H1 (cell line): ENCODE measurements around the gene GAK. TPM values are rescaled to one million over a fixed set of nuclear protein-coding genes. Genes with fewer than 3 reads are reported as not detected.
A peak's percentile ranks its signal among the peaks of the same experiment; 100 is the strongest.

Source experiments
- CTCF ChIA-PET: fragments of 300-600 bp; sonication (Branson Sonifier 250); formaldehyde crosslinking; loops from one replicate; lab custom pipeline; 2021; ENCODE audit not compliant: partially characterized antibody; lab: Charles Lee
- POLR2A ChIA-PET: fragments of 300-600 bp; sonication (Branson Sonifier 250); formaldehyde crosslinking; loops from one replicate; lab custom pipeline; 2021; ENCODE audit warnings: inconsistent platforms; ENCODE audit not compliant: partially characterized antibody; lab: Charles Lee
- DNase-seq, 2 experiments: peaks; one replicate each; pipeline versions ENCODE4 v3.0.0 to v3.0.0-alpha.2; 2010 to 2022; ENCODE audit warnings: low spot score in 2 of 2, low read depth in 1 of 2, mixed read lengths in 1 of 2
- FAIRE-seq: peaks from 2 replicates; lab custom pipeline; 2011; peaks lifted over from hg19 to GRCh38; lab: Jason Lieb, UNC
- H2AFZ ChIP-seq: 2 replicates; pipeline ENCODE4 v1.8.1; 2012; ENCODE audit warnings: low read length, inconsistent platforms
- H2AK5ac ChIP-seq: 2 replicates; pipeline ENCODE4 v1.6.1; 2013; ENCODE audit warnings: low read depth, low read length
- H2BK120ac ChIP-seq: replicated peaks from 2 replicates; pipeline ENCODE3; 2013; ENCODE audit warnings: low read depth, low read length, inconsistent platforms
- H2BK12ac ChIP-seq: 2 replicates; pipeline ENCODE4 v1.6.1; 2013; ENCODE audit warnings: low read depth, low read length
- H2BK15ac ChIP-seq: 2 replicates; pipeline ENCODE4 v1.6.1; 2013; ENCODE audit warnings: low read length
- H2BK20ac ChIP-seq: 2 replicates; pipeline ENCODE4 v1.6.1; 2013; ENCODE audit warnings: low read length
- H2BK5ac ChIP-seq: 2 replicates; pipeline ENCODE4 v1.6.1; 2013; ENCODE audit warnings: low read depth, low read length
- H3K14ac ChIP-seq: 2 replicates; pipeline ENCODE4 v1.6.1; 2013; ENCODE audit warnings: inconsistent platforms; ENCODE audit not compliant: insufficient read length
- H3K18ac ChIP-seq: 2 replicates; pipeline ENCODE4 v1.6.1; 2013; ENCODE audit warnings: low read length; ENCODE audit errors: extremely low read depth
- H3K23ac ChIP-seq: 2 replicates; pipeline ENCODE4 v1.6.1; 2013; ENCODE audit warnings: inconsistent platforms; ENCODE audit not compliant: insufficient read length
- H3K23me2 ChIP-seq: 2 replicates; pipeline ENCODE4 v1.6.1; 2013; ENCODE audit warnings: low read depth, low read length
- H3K27ac ChIP-seq: 2 replicates; pipeline ENCODE4 v1.6.1; 2011; ENCODE audit warnings: low read depth, low read length, inconsistent platforms
- H3K27me3 ChIP-seq, 4 experiments: replicated peaks in 1 of 4; 1 replicate in 1 of 4; 2 replicates in 3 of 4; pipeline versions ENCODE4 v1.6.1 to v1.8.1; 2011 to 2013; ENCODE audit warnings: low read length in 3 of 4, mild to moderate bottlenecking in 3 of 4, inconsistent platforms in 2 of 4, mixed read lengths in 2 of 4, moderate library complexity in 1 of 4; ENCODE audit not compliant: control insufficient read depth in 3 of 4, insufficient read depth in 3 of 4; ENCODE audit errors: extremely low read depth in 1 of 4
- H3K36me3 ChIP-seq, 4 experiments: 2 replicates each; pipeline versions ENCODE4 v1.6.1 to v1.8.1; 2011 to 2013; ENCODE audit warnings: mild to moderate bottlenecking in 4 of 4, low read length in 3 of 4, moderate library complexity in 2 of 4, control low read depth in 1 of 4, inconsistent platforms in 1 of 4; ENCODE audit not compliant: insufficient read depth in 4 of 4, control insufficient read depth in 2 of 4
- H3K4ac ChIP-seq: replicated peaks from 2 replicates; pipeline ENCODE3; 2013; ENCODE audit warnings: low read length, low read depth, mixed read lengths, inconsistent platforms; ENCODE audit not compliant: insufficient read length
- H3K4me1 ChIP-seq, 4 experiments: replicated peaks in 1 of 4; 1 replicate in 1 of 4; 2 replicates in 3 of 4; pipeline versions ENCODE4 v1.6.1 to v1.8.1; 2011 to 2013; ENCODE audit warnings: low read length in 3 of 4, inconsistent platforms in 2 of 4, mixed read lengths in 1 of 4; ENCODE audit not compliant: insufficient read depth in 4 of 4, control insufficient read depth in 3 of 4
- H3K4me2 ChIP-seq, 2 experiments: 2 replicates each; pipeline versions ENCODE4 v1.6.1 to v1.8.1; 2011 to 2013; ENCODE audit warnings: low read depth in 2 of 2, low read length in 2 of 2, control low read depth in 1 of 2, inconsistent platforms in 1 of 2, mild to moderate bottlenecking in 1 of 2; ENCODE audit not compliant: insufficient read depth in 1 of 2
- H3K4me3 ChIP-seq, 4 experiments: fragments of 200-600, 300-600 bp in 1 of 4; sonication (generic), shearing (Covaris generic), sonication (Bioruptor Twin) in 1 of 4; 2 replicates each; pipeline versions ENCODE4 v1.5.1 to v1.8.1; 2011 to 2016; ENCODE audit warnings: low read length in 4 of 4, low read depth in 3 of 4, control low read depth in 2 of 4, inconsistent platforms in 2 of 4, mild to moderate bottlenecking in 2 of 4, mixed read lengths in 1 of 4, moderate library complexity in 1 of 4; ENCODE audit not compliant: insufficient read depth in 2 of 4; ENCODE audit errors: extremely low read depth in 1 of 4
- H3K56ac ChIP-seq: replicated peaks from 2 replicates; pipeline ENCODE3; 2013; ENCODE audit warnings: low read depth, mild to moderate bottlenecking, mixed read lengths, low read length, inconsistent platforms; ENCODE audit not compliant: insufficient read length
- H3K79me1 ChIP-seq: 2 replicates; pipeline ENCODE4 v1.6.1; 2013; ENCODE audit warnings: low read depth, low read length, control low read depth
- H3K79me2 ChIP-seq, 2 experiments: 2 replicates each; pipeline versions ENCODE4 v1.6.1 to v1.8.1; 2012 to 2013; ENCODE audit warnings: low read length in 2 of 2, mild to moderate bottlenecking in 2 of 2, inconsistent platforms in 1 of 2; ENCODE audit not compliant: insufficient read depth in 2 of 2, control insufficient read depth in 1 of 2
- H3K9ac ChIP-seq, 4 experiments: replicated peaks in 1 of 4; 1 replicate in 1 of 4; 2 replicates in 3 of 4; pipeline versions ENCODE4 v1.6.1 to v1.8.1; 2011 to 2013; ENCODE audit warnings: low read depth in 3 of 4, low read length in 3 of 4, control low read depth in 2 of 4, mild to moderate bottlenecking in 2 of 4, moderate library complexity in 2 of 4, inconsistent platforms in 1 of 4; ENCODE audit errors: extremely low read depth in 1 of 4
- H3K9me3 ChIP-seq, 2 experiments: 2 replicates each; pipeline versions ENCODE4 v1.6.1 to v1.8.1; 2012 to 2013; ENCODE audit warnings: mild to moderate bottlenecking in 2 of 2, moderate library complexity in 2 of 2, control low read depth in 1 of 2, inconsistent platforms in 1 of 2, low read depth in 1 of 2, low read length in 1 of 2, mixed read lengths in 1 of 2; ENCODE audit not compliant: insufficient read depth in 2 of 2
- H4K20me1 ChIP-seq, 2 experiments: replicated peaks in 1 of 2; 2 replicates each; pipeline versions ENCODE3 to v1.8.1; 2011 to 2013; ENCODE audit warnings: inconsistent platforms in 2 of 2, low read length in 2 of 2, mild to moderate bottlenecking in 1 of 2; ENCODE audit not compliant: insufficient read depth in 2 of 2, control insufficient read depth in 1 of 2
- H4K5ac ChIP-seq: 2 replicates; pipeline ENCODE4 v1.6.1; 2013; ENCODE audit warnings: low read length, low read depth, mixed read lengths, inconsistent platforms; ENCODE audit not compliant: insufficient read length
- H4K8ac ChIP-seq: 2 replicates; pipeline ENCODE4 v1.8.0; 2013; ENCODE audit warnings: mild to moderate bottlenecking, moderate library complexity, low read length, inconsistent platforms; ENCODE audit not compliant: insufficient read depth; ENCODE audit errors: extremely low read depth
- H4K91ac ChIP-seq: replicated peaks from 2 replicates; pipeline ENCODE3; 2013; ENCODE audit warnings: low read length, mixed read lengths, inconsistent platforms; ENCODE audit not compliant: insufficient read length
- FOSL1 ChIP-seq: IDR thresholded peaks from 2 replicates; pipeline ENCODE4 v1.6.1; 2011; ENCODE audit warnings: mild to moderate bottlenecking, low read depth, low read length, moderate library complexity; ENCODE audit not compliant: insufficient read depth
- POLR2A ChIP-seq, 2 experiments: IDR thresholded peaks; 1 replicate in 1 of 2; 2 replicates in 1 of 2; pipeline ENCODE4 v1.6.1; 2011; ENCODE audit warnings: low read depth in 2 of 2, low read length in 2 of 2, mild to moderate bottlenecking in 2 of 2; ENCODE audit errors: control extremely low read depth in 1 of 2
- whole genome bisulfite sequencing, 2 experiments: shearing (Covaris generic) in 1 of 2; methylation state at CpG; one replicate each; pipeline versions ENCODE4 v1.1.6 to v1.1.7; 2013 to 2015; ENCODE audit warnings: low lambda C conversion rate in 2 of 2, mixed read lengths in 2 of 2, inconsistent platforms in 1 of 2, low coverage in 1 of 2, missing lambda C conversion rate in 1 of 2; ENCODE audit not compliant: insufficient replicate concordance in 2 of 2, insufficient coverage in 1 of 2, insufficient read length in 1 of 2; ENCODE audit errors: extremely low coverage in 1 of 2, missing lambda C conversion rate in 1 of 2; 5-methylcytosine and 5-hydroxymethylcytosine counted together
- polyA plus RNA-seq, 7 experiments: library from polyadenylated mRNA; depleted of rRNA in 3 of 7; stranded (reverse) in 5 of 7; unstranded in 2 of 7; fragments of >200 nt in 5 of 7; fragments of 200-250 nt in 2 of 7; gene quantifications; 1 replicate in 5 of 7; 2 replicates in 1 of 7; 4 replicates in 1 of 7; pipeline versions ENCODE4 v1.2.1 to v1.2.3, GENCODE V29; 2011 to 2013; ENCODE audit warnings: missing spikeins in 2 of 7, mixed read lengths in 2 of 7
- total RNA-seq: library from RNA; stranded (reverse); fragmentation: NEBNext Ultra II Directional; extraction: Animal tissue kit (Norgen Biotek cat#: 25700); gene quantifications from 2 replicates; pipeline ENCODE4 v1.2.1, GENCODE V29; 2021

Gene GAK
- total and polyA plus RNA-seq, 2 of the 8 experiments (the other 6 are each of a cell fraction or from before 2014, with no cell fraction given): 31.5 to 70.8 TPM

DNA sequence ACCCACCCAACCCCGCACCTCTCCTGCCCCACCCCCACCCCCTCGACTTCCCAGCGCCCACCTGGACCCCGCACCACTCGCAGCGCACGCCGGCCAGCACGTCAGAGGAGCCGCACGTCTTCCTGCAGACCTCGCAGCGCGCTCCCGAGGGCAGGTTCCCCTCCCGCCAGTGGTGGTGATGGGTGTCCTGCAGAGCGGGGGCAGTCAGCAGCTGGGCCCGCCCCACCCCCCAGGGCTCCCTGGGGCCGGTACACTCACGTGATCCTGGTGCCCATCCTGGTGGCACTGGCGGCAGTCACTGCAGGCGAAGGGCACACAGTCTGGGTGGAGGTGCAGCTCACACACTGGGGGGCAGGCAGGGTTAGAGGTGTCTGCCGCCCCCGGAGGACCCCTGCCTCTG, 36.1 kb upstream of the GAK start:
- Histone ChIP-seq H4K20me1 (peaks cover 6 to 21% of the 10 kb centered on the region in 2 experiments), H2BK5ac (no peak overlapping the region), H2BK120ac (no peak overlapping the region), H3K27ac (no peak overlapping the region), H3K9ac (no peak overlapping the region), H3K4me3 (peak overlapping the region in 2 of 4 experiments; percentile 25 to 45; a peak in 3 of 8 replicates), H3K23ac (no peak overlapping the region), H2AFZ (no peak overlapping the region), H3K4ac (no peak overlapping the region), H3K23me2 (peaks cover 12% of the 10 kb centered on the region; the same call in 1 of the 2 replicates), H4K8ac (no peak overlapping the region), H2BK20ac (no peak overlapping the region; the same call in 1 of the 2 replicates), H3K79me2 (no peaks in the 10 kb centered on the region), H3K56ac (no peak overlapping the region), H4K91ac (no peak overlapping the region), H3K14ac (no peak overlapping the region), H3K27me3 (peaks cover 9 to 42% (median 29%) of the 10 kb centered on the region in 4 experiments; a peak in 6 of 7 replicates), H3K79me1 (no peaks in the 10 kb centered on the region), H4K5ac (no peak overlapping the region)
- ChIA-PET POLR2A (interaction anchor here (0.7 to 1.3 kb wide), 3 partner anchors 8 to 281 kb away, joined by 3 to 4 read pairs (median 3); partner anchors contain the start of genes GAK and TMEM175), CTCF (interaction anchor here (1.1 to 1.4 kb wide), 2 partner anchors 9 to 19 kb away, joined by 4 read pairs; partner anchors contain the start of gene IDUA)
- FAIRE-seq (no peak), DNase-seq (no peak)
- TF ChIP-seq FOSL1 (no peak), POLR2A (IDR thresholded peaks at IDR 0.05; ENCODE audit: control extremely low read depth in 1 of 2, low read depth in 2 of 2, low read length in 2 of 2) (no peak)
- TF ChIP-seq, all 59 proteins: peak for 0
- Histone ChIP-seq H3K9me3 (no peaks in the 10 kb centered on the region), H2BK15ac (no peak overlapping the region), H3K4me2 (peak overlapping the region; percentile 61 to 73), H3K4me1 (peaks cover 0 to 9% (median 4%) of the 10 kb centered on the region in 4 experiments; a peak in 3 of 7 replicates), H3K36me3 (no peaks in the 10 kb centered on the region), H2BK12ac (no peak overlapping the region), H3K18ac (no peak overlapping the region; the same call in 1 of the 2 replicates), H2AK5ac (no peak overlapping the region)
- WGBS, 2 experiments: 36% methylated on average over 11 of the region's 24 CpGs; no CpG with 5 or more reads in 1 of the 2 experiments
